Adrenal gland (tissue), 5 donors: Measurements from ENCODE around the gene CEP89.

ENCODE experiments used
- POLR2A ChIP-seq, 2 donors: fragments of 450-650 bp; IDR thresholded peaks; one replicate each; pipeline ENCODE4 v1.6.1; 2017; ENCODE audit warnings: antibody characterized with exemption in 2 of 2, mild to moderate bottlenecking in 2 of 2, moderate library complexity in 1 of 2
- TF ChIP-seq, protein P1 (sequence below), 6 experiments: fragments of 450-650 bp in 4 of 6; fragments of 200-600 bp in 2 of 6; sonication (generic) in 1 of 6; IDR thresholded peaks; 1 replicate in 5 of 6; 2 replicates in 1 of 6; pipeline versions ENCODE4 v1.5.1 to v1.8.0; 2016 to 2021; ENCODE audit warnings: antibody characterized with exemption in 6 of 6, mild to moderate bottlenecking in 2 of 6, moderate library complexity in 1 of 6
- donor health status: DM: no; HTN: no; CAD: no.

DNA sequence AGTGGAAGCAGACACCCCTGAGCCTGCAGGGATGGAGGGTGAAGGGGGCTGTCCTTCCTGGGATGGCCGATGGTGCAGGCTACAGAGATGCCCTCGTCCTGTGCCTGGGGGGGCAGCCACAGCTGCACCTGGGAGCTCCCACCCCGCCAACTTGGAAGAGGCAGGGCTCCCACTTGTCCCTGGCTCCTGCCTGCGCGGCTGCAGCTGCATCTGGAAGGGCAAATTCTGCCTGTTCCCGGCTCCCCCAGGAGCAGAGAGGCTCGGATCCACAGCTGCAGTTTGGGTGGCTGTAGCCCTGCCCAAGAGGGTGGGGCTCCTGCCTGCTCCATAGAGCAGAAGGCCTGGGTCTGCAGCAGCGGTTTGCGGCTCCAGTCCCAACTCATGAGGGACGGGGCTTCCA is 2.2 kb downstream of the CEP89 start:
- no peak for TF ChIP-seq POLR2A (IDR thresholded peaks at IDR 0.05)
- TF ChIP-seq, protein P1, sequence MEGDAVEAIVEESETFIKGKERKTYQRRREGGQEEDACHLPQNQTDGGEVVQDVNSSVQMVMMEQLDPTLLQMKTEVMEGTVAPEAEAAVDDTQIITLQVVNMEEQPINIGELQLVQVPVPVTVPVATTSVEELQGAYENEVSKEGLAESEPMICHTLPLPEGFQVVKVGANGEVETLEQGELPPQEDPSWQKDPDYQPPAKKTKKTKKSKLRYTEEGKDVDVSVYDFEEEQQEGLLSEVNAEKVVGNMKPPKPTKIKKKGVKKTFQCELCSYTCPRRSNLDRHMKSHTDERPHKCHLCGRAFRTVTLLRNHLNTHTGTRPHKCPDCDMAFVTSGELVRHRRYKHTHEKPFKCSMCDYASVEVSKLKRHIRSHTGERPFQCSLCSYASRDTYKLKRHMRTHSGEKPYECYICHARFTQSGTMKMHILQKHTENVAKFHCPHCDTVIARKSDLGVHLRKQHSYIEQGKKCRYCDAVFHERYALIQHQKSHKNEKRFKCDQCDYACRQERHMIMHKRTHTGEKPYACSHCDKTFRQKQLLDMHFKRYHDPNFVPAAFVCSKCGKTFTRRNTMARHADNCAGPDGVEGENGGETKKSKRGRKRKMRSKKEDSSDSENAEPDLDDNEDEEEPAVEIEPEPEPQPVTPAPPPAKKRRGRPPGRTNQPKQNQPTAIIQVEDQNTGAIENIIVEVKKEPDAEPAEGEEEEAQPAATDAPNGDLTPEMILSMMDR (IDR thresholded peaks at IDR 0.05) = no peak
